Medulla oblongata (tissue), 1 donor: ENCODE data around the gene PLEKHM3.

ENCODE experiments used
- DNase-seq: peaks from one replicate; pipeline ENCODE4 v3.0.0-alpha.2; 2015; ENCODE audit errors: extremely low spot score

Gene PLEKHM3

DNA sequence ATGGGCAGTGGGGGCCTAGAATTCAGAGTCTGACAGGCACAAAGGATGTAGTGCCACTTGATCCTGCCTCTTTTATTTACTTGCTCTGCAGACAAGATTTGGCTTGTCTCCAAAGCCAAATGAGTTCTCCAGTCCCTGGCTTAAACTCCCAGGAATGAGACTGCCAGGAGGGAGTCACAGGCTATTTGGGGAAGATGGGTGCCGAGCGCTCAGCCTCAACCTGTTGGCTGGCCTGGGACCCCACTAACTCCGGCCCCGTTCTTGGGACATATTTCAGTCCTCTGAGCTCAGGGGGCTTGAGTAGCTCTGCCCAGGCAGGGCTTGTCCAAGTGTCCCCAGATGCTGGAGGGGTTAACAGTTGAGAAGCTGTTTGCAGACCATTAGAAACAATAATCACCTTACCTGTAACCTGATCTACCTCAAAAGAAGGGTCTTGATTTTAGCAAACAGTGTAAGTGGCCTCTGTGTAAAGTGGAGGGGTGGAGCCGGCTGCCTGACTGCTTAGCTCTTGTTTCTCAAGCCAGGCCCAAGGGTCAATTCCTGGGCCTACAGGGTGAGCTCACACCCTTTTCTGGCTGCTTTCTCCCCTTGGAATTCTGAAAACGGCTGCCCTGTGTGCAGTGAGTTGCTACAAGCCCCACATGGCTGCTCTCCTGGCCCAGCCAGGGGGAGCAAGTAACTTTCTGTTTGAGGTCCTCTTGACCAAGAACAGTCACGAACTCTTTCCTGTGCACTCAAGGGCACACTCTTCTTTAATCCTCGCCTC lies 228.6 kb downstream of the PLEKHM3 start:
- DNase-seq: no peak

- peak; percentile 19 for DNase-seq
These were observed 233.0 kb downstream of the PLEKHM3 start for GRCh38 chr2:207792244-207792785.

GRCh38 chr2:207791579-207792243 lies 233.6 kb downstream of the PLEKHM3 start:
- DNase-seq: no peak

DNA sequence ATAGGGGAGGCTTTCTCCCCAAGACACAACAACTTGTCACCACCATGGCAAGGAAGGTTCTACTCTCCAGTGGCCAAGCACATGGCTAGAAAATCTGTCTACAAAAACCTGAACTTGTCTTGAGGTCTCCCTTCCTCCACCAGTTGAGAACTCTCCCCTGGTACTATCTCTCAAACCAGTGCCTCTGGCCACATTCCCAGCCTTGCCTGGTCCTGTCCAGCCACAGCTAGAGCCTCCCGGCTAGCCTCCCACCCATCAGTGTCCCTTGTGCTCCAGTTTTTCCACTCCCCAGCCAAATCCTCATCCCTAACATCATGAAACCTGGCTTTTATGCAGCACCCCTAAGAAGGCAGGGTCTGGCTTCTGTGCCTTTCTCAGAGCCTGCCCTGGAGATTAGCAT lies 234.4 kb downstream of the PLEKHM3 start:
- DNase-seq: no peak

- no peak for DNase-seq
These were observed 237.5 kb downstream of the PLEKHM3 start for GRCh38 chr2:207787800-207788199.

- DNase-seq: no peak
These were observed 238.3 kb downstream of the PLEKHM3 start for GRCh38 chr2:207787017-207787416.

GRCh38 chr2:207784898-207785297 lies 240.4 kb downstream of the PLEKHM3 start:
- DNase-seq: no peak

- no peak for DNase-seq
These were observed 241.8 kb downstream of the PLEKHM3 start for GRCh38 chr2:207783514-207783913.

DNA sequence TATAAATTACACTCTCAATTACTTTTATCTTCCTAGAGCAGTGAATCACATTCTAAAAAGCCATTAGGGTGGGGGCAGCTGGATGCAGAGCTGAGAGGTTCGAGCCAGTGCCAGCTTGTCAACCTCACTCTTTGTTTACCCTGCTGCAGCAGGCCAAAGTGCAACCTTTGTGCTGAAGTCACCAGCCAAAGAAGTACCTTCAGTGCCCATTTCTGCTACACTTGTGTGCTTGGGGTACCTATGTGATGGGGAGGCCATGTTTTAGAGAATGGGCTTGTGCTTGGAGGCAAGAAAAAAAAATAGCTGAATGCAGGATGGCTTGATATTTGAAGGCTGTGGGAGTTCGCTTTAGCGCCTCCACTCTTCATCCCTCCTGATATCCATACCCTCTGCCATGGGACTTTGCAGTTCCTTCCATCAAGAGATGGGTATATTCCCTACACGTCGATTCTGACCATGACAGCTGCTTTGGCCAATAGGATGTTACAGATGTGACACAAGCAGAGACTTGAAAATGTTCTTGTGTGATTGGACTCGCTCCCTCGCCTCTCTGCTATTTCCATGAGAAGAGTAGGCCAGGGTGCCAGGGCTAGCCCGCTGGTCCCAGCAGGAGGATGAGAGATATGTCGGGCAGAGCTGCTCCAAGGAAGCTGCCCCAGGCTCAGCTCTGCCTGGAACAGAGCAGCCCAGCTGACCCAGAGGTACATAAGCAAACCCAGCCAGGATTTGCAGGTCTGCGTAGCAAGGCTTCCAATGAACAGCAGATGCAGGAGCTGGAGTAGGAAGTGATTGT lies 242.9 kb downstream of the PLEKHM3 start:
- DNase-seq: no peak

GRCh38 chr2:207779523-207779922 lies 245.8 kb downstream of the PLEKHM3 start:
- DNase-seq: no peak

- DNase-seq: no peak
These were observed 246.9 kb downstream of the PLEKHM3 start for GRCh38 chr2:207778298-207778882.

- DNase-seq: no peak
These were observed 248.2 kb downstream of the PLEKHM3 start for GRCh38 chr2:207777124-207777523.

GRCh38 chr2:207775473-207775872 lies 249.9 kb downstream of the PLEKHM3 start:
- no peak for DNase-seq

- no peak for DNase-seq
These were observed 252.5 kb downstream of the PLEKHM3 start for GRCh38 chr2:207772844-207773205.

DNA sequence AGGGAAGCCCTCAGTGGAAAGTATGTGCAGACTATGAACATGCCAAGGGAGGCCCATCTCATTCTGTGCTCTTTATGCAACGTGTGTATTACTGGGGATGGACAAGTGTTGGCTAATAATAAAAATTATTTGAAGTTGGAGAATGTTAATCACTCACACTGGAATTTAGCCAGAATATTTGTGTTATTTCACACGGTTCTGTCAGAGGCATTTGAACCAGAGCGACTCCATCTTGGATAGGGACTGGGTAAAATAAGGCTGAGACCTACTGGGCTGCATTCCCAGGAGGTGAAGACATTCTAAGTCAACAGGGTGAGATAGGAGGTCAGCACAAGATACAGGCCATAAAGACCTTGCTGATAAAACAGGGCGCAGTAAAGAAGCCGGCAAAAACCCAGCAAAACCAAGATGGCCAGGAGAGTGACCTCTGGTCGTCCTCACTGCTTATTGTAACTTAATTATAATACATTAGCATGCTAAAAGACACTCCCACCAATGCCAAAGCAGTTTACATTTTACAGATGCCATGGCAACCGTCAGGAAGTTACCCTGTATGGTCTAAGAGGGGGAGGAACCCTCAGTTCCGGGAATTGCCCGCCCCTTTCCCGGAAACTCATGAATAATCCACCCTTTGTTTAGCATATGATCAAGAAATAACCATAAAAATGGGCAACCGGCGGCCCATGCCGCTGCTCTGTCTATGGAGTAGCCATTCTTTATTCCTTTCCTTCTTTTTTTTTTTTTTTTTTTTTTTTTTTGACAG lies 253.1 kb downstream of the PLEKHM3 start:
- DNase-seq: no peak

DNA sequence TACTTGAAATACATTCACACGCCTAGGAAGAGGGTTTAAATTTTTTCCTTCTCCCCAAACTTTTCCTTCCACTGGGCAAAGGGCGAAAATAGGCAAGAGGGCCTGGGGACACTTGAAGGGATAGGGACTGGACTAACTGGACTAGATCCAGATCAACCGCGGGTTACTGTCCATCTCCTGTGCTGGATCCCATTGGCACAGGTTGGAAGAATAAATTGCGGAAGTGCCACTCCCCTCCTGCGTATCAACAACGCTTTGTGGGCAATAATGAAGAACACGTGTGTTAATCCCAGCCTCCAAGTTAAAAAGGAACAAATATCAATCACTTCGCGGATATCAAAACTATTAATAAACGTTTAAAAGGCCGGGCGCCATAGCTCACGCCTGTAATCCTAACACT lies 253.9 kb downstream of the PLEKHM3 start:
- no peak for DNase-seq
